ENCODE measurements around the gene LHB.

The LHB gene

DNA sequence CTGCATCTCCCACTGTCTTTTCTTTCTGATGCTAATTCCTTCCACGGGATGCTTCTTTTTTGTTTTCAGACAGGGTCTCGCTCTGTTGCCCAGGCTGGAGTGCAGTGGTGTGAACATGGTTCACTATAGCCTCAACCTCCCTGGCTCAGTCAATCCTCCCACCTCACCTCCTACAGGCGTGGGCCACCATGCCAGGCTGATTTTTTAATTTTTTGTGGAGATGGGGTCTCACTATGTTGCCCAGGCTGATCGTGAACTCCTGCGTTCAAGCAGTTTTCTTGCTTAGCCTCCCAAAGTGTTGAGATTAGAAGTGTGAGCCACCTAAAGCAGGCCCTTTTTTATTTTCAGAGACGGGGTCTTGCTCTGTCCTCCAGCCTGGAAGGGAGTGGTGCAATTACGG is 28.6 kb downstream of the LHB start:
- DNase-seq (ENCODE audit: insufficient read length, low spot score) (no peak), FAIRE-seq (no peak)
- TF ChIP-seq, protein P1, sequence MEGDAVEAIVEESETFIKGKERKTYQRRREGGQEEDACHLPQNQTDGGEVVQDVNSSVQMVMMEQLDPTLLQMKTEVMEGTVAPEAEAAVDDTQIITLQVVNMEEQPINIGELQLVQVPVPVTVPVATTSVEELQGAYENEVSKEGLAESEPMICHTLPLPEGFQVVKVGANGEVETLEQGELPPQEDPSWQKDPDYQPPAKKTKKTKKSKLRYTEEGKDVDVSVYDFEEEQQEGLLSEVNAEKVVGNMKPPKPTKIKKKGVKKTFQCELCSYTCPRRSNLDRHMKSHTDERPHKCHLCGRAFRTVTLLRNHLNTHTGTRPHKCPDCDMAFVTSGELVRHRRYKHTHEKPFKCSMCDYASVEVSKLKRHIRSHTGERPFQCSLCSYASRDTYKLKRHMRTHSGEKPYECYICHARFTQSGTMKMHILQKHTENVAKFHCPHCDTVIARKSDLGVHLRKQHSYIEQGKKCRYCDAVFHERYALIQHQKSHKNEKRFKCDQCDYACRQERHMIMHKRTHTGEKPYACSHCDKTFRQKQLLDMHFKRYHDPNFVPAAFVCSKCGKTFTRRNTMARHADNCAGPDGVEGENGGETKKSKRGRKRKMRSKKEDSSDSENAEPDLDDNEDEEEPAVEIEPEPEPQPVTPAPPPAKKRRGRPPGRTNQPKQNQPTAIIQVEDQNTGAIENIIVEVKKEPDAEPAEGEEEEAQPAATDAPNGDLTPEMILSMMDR (IDR thresholded peaks at IDR 0.05; ENCODE audit: insufficient read depth, missing control alignments): no peak

DNA sequence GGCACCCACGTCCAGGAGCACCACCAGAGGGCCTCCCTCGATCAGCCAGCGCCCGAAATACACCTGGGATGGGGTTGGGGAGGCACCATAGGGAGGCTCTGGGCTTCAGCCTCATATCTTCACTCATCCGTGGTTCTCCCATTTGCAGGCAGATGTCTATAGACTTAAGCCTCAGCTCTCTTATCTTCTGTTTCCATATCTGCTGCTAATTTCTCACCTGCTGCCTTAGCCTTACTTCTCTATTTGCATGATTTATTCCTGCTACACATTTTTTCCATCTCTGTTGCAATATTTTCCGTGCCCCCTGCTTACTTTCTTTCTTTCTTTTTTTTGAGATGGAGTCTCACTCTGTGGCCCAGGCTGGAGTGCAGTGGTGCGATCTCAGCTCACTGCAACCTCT is 29.6 kb downstream of the LHB start:
- TF ChIP-seq, protein P1 (IDR thresholded peaks at IDR 0.05; ENCODE audit: insufficient read depth, missing control alignments): no peak
- DNase-seq (ENCODE audit: insufficient read length, low spot score): no peak
- FAIRE-seq: no peak

DNA sequence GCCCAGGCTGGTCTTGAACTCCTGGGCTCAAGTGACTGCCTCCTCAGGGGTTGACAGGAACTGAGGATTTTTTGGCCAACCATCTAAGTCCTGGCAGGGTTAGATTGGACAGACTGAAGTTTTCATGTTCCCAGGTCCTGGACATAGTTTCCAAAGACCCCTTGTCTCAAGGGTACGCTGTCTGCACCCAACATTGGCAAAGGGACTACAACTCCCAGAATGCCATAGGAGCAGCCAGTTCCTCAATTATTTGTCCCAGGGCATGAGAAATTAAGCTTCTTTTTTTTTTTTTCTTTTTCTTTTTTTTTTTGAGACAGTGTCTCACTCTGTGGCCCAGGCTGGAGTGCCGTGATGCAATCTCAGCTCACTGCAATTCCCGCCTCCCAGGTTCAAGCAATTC is 30.7 kb downstream of the LHB start:
- DNase-seq (ENCODE audit: insufficient read length, low spot score) (no peak), FAIRE-seq (no peak)
- TF ChIP-seq, protein P1 (IDR thresholded peaks at IDR 0.05; ENCODE audit: insufficient read depth, missing control alignments): no peak

DNA sequence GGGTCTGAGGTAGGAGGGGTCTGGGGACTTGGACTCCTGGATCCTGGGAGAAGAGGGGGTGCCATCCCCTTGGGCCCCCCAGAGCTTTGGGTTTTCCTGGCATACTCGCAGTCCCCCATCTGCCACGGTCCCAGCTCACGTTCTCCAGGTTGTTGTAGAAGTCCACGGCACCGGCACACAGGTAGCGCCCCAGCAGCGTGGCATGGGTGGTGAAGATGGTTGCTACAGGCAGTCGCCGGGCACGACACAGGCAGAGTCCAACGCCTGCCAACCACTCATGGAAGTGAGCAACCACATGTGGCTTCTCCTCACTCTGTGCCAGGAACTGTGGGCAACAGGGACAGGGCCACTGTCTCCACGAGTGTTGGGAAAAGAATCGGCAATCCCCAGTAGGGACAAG is 31.2 kb downstream of the LHB start:
- DNase-seq (ENCODE audit: insufficient read length, low spot score) (no peak), FAIRE-seq (no peak)
- TF ChIP-seq, protein P1 (IDR thresholded peaks at IDR 0.05; ENCODE audit: insufficient read depth, missing control alignments): no peak

DNA sequence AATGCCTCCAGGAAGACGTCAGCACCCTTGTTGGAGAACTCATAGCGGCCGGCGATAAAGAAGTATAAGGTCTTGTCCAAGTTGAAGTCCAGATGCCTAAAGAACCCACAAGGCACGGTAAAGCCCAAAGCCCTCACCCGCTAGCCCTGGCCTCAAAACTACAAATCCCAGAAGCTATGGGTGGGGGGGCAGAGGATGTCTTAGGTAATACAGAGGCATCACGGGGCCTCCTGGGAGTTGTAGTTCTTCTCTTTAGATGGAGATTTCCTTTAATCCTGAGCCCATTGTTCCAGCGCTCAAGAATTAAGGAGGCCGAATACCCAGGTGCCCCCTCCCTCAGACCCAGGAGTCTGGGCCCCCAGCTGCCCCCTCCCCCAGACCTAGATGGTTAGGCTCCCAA is 34.6 kb downstream of the LHB start:
- FAIRE-seq: no peak
- TF ChIP-seq, protein P1 (IDR thresholded peaks at IDR 0.05; ENCODE audit: insufficient read depth, missing control alignments): no peak
- no peak for DNase-seq (ENCODE audit: insufficient read length, low spot score)

DNA sequence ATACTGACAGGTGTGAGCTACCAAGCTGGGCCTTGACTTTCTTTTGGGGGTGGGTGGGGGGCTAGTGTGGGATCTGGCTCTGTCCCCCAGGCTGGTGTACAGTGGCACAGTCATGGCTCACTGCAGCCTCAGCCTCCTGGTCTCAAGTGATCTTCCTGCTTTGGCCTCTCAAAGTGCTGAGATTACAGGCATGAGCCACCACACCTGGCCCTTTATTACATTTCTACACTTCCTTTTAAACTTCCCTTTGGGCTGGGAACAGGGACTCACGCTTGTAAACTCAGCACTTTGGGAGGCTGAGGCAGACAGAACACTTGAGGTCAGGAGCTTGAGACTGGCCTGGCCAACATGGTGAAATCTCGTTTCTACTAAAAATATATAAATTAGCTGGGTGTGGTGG is 39.8 kb downstream of the LHB start:
- FAIRE-seq: no peak
- TF ChIP-seq, protein P1 (IDR thresholded peaks at IDR 0.05; ENCODE audit: insufficient read depth, missing control alignments): no peak
- DNase-seq (ENCODE audit: insufficient read length, low spot score): no peak

DNA sequence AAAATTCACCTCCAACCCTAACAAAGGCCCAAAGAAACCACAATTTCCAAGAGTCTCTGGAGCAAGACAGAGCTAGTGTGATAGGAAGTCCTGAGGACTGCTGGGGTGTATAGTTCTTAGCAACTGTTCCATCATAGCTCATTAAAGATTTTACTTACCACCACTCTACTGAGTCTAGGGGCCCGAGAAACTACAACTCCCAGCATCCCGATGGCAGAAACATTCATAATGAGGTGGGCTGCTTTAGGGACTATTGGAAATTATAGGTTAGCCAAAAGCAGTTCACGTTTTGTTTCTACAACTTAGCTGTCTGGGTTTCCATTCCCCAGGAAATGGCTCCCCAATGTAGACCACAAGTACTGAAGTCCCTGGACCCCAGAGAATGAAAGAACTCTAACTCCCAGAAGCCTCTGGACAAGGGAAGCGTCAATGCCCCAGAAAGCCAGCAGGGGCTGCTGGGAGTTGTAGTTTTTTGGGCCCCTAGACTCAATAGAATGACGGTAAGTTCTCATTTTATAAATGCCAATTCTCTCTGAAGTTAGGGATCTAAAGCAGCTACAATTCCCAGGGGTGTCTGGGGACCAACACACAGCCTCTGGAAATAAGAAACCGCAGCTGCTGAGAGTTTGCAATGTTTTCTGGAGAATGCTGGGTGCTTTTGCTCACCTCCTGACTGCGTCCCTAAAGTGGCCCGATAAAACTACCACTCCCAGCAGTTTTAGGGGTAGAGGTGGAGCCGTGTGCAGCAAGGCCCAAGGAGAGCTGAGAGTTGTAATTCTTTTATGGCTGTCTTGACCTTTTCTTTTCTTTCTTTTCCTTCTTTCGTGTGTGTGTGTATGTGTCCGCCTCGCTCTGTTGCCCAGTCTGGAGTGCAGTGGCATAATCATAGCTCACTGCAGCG is 40.7 kb downstream of the LHB start:
- TF ChIP-seq, protein P1 (IDR thresholded peaks at IDR 0.05; ENCODE audit: insufficient read depth, missing control alignments): no peak
- DNase-seq (ENCODE audit: insufficient read length, low spot score) (no peak), FAIRE-seq (no peak)

All from D721Med (cell line).